Measurements from ENCODE around the gene RNF26.

RNF26 gene

GRCh38 chr11:119337581-119338317, 3.4 kb downstream of the RNF26 start:
- Histone ChIP-seq H3K4me3 (ENCODE audit: low read depth, low read length) (no peak overlapping the region; the same call in 1 of the 2 replicates), H3K4me1 (ENCODE audit: control insufficient read depth, insufficient read depth, low read length) (no peaks in the 10 kb centered on the region; the same call in 1 of the 2 replicates), H3K27ac (ENCODE audit: extremely low read depth, low read depth, low read length) (peak overlapping the region; percentile 18; the same call in 1 of the 2 replicates), H3K9me3 (ENCODE audit: control insufficient read depth, insufficient read depth, low read depth, low read length) (no peaks in the 10 kb centered on the region), H3K36me3 (ENCODE audit: control insufficient read depth in 2 of 2, insufficient read depth in 1 of 2, low read length in 2 of 2) (peaks cover 0 to 19% of the 10 kb centered on the region in 2 experiments; a peak in 1 of 3 replicates)
- POLR2A ChIA-PET: interaction anchor here (0.6 to 3.2 kb wide), 22 partner anchors 11 to 454 kb away, joined by 3 to 39 read pairs (median 6); partner anchors contain the start of genes CBL, CXCR5, HINFP and MCAM
- CTCF ChIA-PET: interaction anchor here (0.5 to 7.2 kb wide), 39 partner anchors 10 to 377 kb away, joined by 3 to 160 read pairs (median 5); partner anchors contain the start of genes CBL, HINFP, HMBS and MCAM
- peak; percentile 47; the same call in 1 of the 2 replicates for TF ChIP-seq SP7 (tag by site-specific recombination; IDR thresholded peaks at IDR 0.05)
- peak; percentile 42; the same call in 1 of the 2 replicates for TF ChIP-seq SP3 (tag by site-specific recombination; IDR thresholded peaks at IDR 0.05)
- no peak for TF ChIP-seq ZSCAN4 (tag by site-specific recombination; IDR thresholded peaks at IDR 0.05)
- TF ChIP-seq PRDM10 (tag by site-specific recombination; IDR thresholded peaks at IDR 0.05): peak; percentile 78; the same call in 1 of the 2 replicates
- TF ChIP-seq ZNF354C (tag by site-specific recombination; IDR thresholded peaks at IDR 0.05; ENCODE audit: borderline replicate concordance, low read depth): no peak
- peak; percentile 68 for TF ChIP-seq SP2 (tag by site-specific recombination; IDR thresholded peaks at IDR 0.05)
- no peak for TF ChIP-seq ZNF121 (tag by site-specific recombination; IDR thresholded peaks at IDR 0.05)
- TF ChIP-seq ZNF747 (tag by site-specific recombination; IDR thresholded peaks at IDR 0.05): no peak
- TF ChIP-seq REPIN1 (tag by site-specific recombination; IDR thresholded peaks at IDR 0.05; ENCODE audit: low read depth): no peak
- peak; percentile 29; the same call in 1 of the 2 replicates for TF ChIP-seq GLIS2 (tag by site-specific recombination; IDR thresholded peaks at IDR 0.05)
- TF ChIP-seq ZNF366 (tag by site-specific recombination; conservative IDR thresholded peaks at IDR 0.05): 0 out of 2 replicates have a peak, but pooled peaks have one; percentile 41

GRCh38 chr11:119338318-119338890, 4.1 kb downstream of the RNF26 start:
- Histone ChIP-seq H3K9me3 (ENCODE audit: control insufficient read depth, insufficient read depth, low read depth, low read length) (no peaks in the 10 kb centered on the region), H3K4me1 (ENCODE audit: control insufficient read depth, insufficient read depth, low read length) (no peaks in the 10 kb centered on the region; the same call in 1 of the 2 replicates), H3K27ac (ENCODE audit: extremely low read depth, low read depth, low read length) (peak overlapping the region; percentile 18; the same call in 1 of the 2 replicates), H3K36me3 (ENCODE audit: control insufficient read depth in 2 of 2, insufficient read depth in 1 of 2, low read length in 2 of 2) (peaks cover 0 to 19% of the 10 kb centered on the region in 2 experiments; a peak in 1 of 3 replicates), H3K4me3 (ENCODE audit: low read depth, low read length) (no peak overlapping the region)
- ChIA-PET CTCF (interaction anchor here (0.5 to 7.2 kb wide), 42 partner anchors 9 to 376 kb away, joined by 3 to 160 read pairs (median 4); partner anchors contain the start of genes CBL, HINFP, HMBS and MCAM), POLR2A (interaction anchor here (0.6 to 3.2 kb wide), 23 partner anchors 10 to 455 kb away, joined by 3 to 39 read pairs (median 6); partner anchors contain the start of genes CBL, CXCR5, HINFP and MCAM)
- TF ChIP-seq ZNF221 (tag by site-specific recombination; IDR thresholded peaks at IDR 0.05; ENCODE audit: borderline replicate concordance) (no peak), ZSCAN30 (tag by site-specific recombination; IDR thresholded peaks at IDR 0.05) (0 out of 2 replicates have a peak, but pooled peaks have one; percentile 21), ZNF692 (tag by site-specific recombination; IDR thresholded peaks at IDR 0.05) (no peak), ZNF596 (tag by site-specific recombination; IDR thresholded peaks at IDR 0.05) (no peak), REST (tag by site-specific recombination; IDR thresholded peaks at IDR 0.05) (no peak), ZNF843 (tag by site-specific recombination; IDR thresholded peaks at IDR 0.05) (no peak), YY2 (tag by site-specific recombination; IDR thresholded peaks at IDR 0.05) (no peak), ZNF169 (tag by site-specific recombination; IDR thresholded peaks at IDR 0.05) (no peak), ZNF366 (tag by site-specific recombination; conservative IDR thresholded peaks at IDR 0.05) (no peak), ATF2 (tag by site-specific recombination; IDR thresholded peaks at IDR 0.05; ENCODE audit: low read depth) (no peak)

Data from HEK293 (cell line).